Neuronal stem cell (in vitro differentiated cells): ENCODE measurements around the gene DLGAP4.

Source experiments
- DNase-seq: peaks from one replicate; pipeline ENCODE4 v3.0.0-alpha.2; 2013; ENCODE audit warnings: low spot score
- H2AFZ ChIP-seq: one replicate; pipeline ENCODE4 v1.6.1; 2013; ENCODE audit warnings: mild to moderate bottlenecking, low read length, inconsistent platforms
- H2AK5ac ChIP-seq: 2 replicates; pipeline ENCODE4 v1.6.1; 2013; ENCODE audit warnings: low read depth, mild to moderate bottlenecking, inconsistent platforms, low read length, moderate library complexity, mixed read lengths
- H2BK120ac ChIP-seq: 2 replicates; pipeline ENCODE4 v1.6.1; 2013; ENCODE audit warnings: low read depth, mild to moderate bottlenecking, inconsistent platforms, low read length, moderate library complexity, mixed read lengths
- H2BK12ac ChIP-seq: one replicate; pipeline ENCODE4 v1.6.1; 2013; ENCODE audit warnings: low read length, inconsistent platforms
- H2BK15ac ChIP-seq: 2 replicates; pipeline ENCODE4 v1.6.1; 2013; ENCODE audit warnings: mild to moderate bottlenecking, low read length, inconsistent platforms, mixed read lengths
- H2BK5ac ChIP-seq: one replicate; pipeline ENCODE4 v1.6.1; 2013; ENCODE audit warnings: inconsistent platforms, mild to moderate bottlenecking, low read length, moderate library complexity
- H3K14ac ChIP-seq: one replicate; pipeline ENCODE4 v1.6.1; 2013; ENCODE audit warnings: low read length, inconsistent platforms
- H3K18ac ChIP-seq: 2 replicates; pipeline ENCODE4 v1.6.1; 2013; ENCODE audit warnings: low read length, inconsistent platforms
- H3K23ac ChIP-seq: 2 replicates; pipeline ENCODE4 v1.6.1; 2013; ENCODE audit warnings: low read depth, mild to moderate bottlenecking, mixed read lengths, low read length, inconsistent platforms; ENCODE audit not compliant: poor library complexity
- H3K27ac ChIP-seq: replicated peaks from 3 replicates; pipeline ENCODE4 v1.5.1; 2013; ENCODE audit warnings: low read length, inconsistent platforms
- H3K27me3 ChIP-seq, 3 experiments: 2 replicates each; pipeline ENCODE4 v1.6.1; 2013; ENCODE audit warnings: low read length in 3 of 3, mild to moderate bottlenecking in 2 of 3, inconsistent platforms in 1 of 3, low read depth in 1 of 3, mixed read lengths in 1 of 3, moderate library complexity in 1 of 3; ENCODE audit not compliant: control insufficient read depth in 3 of 3, insufficient read depth in 3 of 3
- H3K36me3 ChIP-seq, 2 donors: replicated peaks in 1 of 2; 2 replicates each; pipeline ENCODE4 v1.6.1; 2013; ENCODE audit warnings: low read length in 2 of 2; ENCODE audit not compliant: control insufficient read depth in 2 of 2, insufficient read depth in 2 of 2
- H3K4ac ChIP-seq: 2 replicates; pipeline ENCODE4 v1.6.1; 2013; ENCODE audit warnings: inconsistent platforms, mild to moderate bottlenecking, low read length, moderate library complexity
- H3K4me1 ChIP-seq, 2 donors: 1 replicate in 1 of 2; 2 replicates in 1 of 2; pipeline ENCODE4 v1.6.1; 2013; ENCODE audit warnings: low read length in 2 of 2, low read depth in 1 of 2; ENCODE audit not compliant: control insufficient read depth in 2 of 2, insufficient read depth in 1 of 2
- H3K4me2 ChIP-seq: one replicate; pipeline ENCODE4 v1.6.1; 2013; ENCODE audit warnings: mild to moderate bottlenecking, low read length, inconsistent platforms; ENCODE audit not compliant: insufficient read depth, poor library complexity, severe bottlenecking
- H3K4me3 ChIP-seq, 2 donors: 2 replicates each; pipeline ENCODE4 v1.5.1; 2013; ENCODE audit warnings: low read length in 2 of 2, mild to moderate bottlenecking in 2 of 2, inconsistent platforms in 1 of 2, moderate library complexity in 1 of 2
- H3K79me1 ChIP-seq: one replicate; pipeline ENCODE4 v1.6.1; 2013; ENCODE audit warnings: low read depth, mild to moderate bottlenecking, inconsistent platforms, low read length, moderate library complexity
- H3K9ac ChIP-seq: one replicate; pipeline ENCODE4 v1.6.1; 2013; ENCODE audit warnings: mild to moderate bottlenecking, low read depth, low read length, inconsistent platforms; ENCODE audit not compliant: poor library complexity
- H3K9me3 ChIP-seq, 2 donors: replicated peaks in 1 of 2; 2 replicates each; pipeline versions ENCODE3 to v1.6.1; 2013; ENCODE audit warnings: low read length in 2 of 2, mild to moderate bottlenecking in 2 of 2, inconsistent platforms in 1 of 2, low read depth in 1 of 2, mixed read lengths in 1 of 2, moderate library complexity in 1 of 2; ENCODE audit not compliant: control insufficient read depth in 2 of 2, insufficient read depth in 1 of 2
- H4K8ac ChIP-seq: one replicate; pipeline ENCODE4 v1.6.1; 2013; ENCODE audit warnings: low read depth, mild to moderate bottlenecking, inconsistent platforms, low read length, moderate library complexity
- H4K91ac ChIP-seq: one replicate; pipeline ENCODE4 v1.6.1; 2013; ENCODE audit warnings: low read length, low read depth, mild to moderate bottlenecking, inconsistent platforms; ENCODE audit not compliant: poor library complexity
- WGBS, 2 donors: extraction: QIAGEN DNeasy Blood & Tissue Kit; methylation state at CpG; one replicate each; pipeline ENCODE4 v1.1.7; 2013; ENCODE audit warnings: missing lambda C conversion rate in 2 of 2, mixed read lengths in 1 of 2; ENCODE audit not compliant: insufficient read length in 2 of 2, insufficient replicate concordance in 1 of 2; ENCODE audit errors: extremely low coverage in 2 of 2; 5-methylcytosine and 5-hydroxymethylcytosine counted together

Gene DLGAP4

DNA sequence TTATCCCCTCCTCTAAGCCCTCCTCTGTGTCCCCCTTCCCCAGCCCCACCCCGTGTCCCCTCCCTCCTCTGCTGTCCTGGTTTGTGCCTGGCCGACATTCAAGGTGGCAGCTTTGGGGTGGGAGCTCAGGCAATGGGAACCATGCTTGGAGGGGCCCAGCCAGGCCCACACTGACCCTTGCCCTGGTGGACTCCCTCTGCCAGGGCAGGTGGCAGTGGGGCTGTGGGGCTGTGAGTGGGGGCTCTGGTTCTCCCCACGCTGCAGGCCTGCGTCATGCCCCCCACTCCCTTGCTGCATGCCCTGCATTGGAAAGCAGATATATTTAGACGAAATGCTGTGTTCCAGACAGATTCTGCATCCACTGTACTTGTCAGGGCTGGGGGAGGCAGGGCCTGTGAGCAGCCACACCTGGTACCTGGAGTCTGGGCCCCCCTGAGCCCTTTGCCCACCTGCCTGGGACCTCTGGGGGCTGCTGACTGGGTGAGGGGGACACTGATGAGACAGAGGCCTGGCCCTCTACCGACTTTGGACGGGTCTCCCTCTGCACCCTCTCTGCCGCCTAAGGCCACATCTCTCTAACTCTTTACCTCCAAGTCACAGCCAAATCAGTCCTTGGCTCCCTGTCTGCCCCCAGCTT lies 14.2 kb downstream of the DLGAP4 start:
- no peak overlapping the region for H3K4me3 ChIP-seq
- H3K79me1 ChIP-seq = peaks cover 1% of the 10 kb centered on the region
- H3K36me3 ChIP-seq = no peaks in the 10 kb centered on the region
- H2BK12ac ChIP-seq = no peak overlapping the region
- no peaks in the 10 kb centered on the region for H3K9me3 ChIP-seq
- H2AFZ ChIP-seq = no peak overlapping the region
- H3K4me2 ChIP-seq = no peak overlapping the region
- no peak overlapping the region for H3K27ac ChIP-seq
- no CpG with 5 or more reads among the region's 8 CpGs for WGBS, 2 donors
- peak overlapping the region; percentile 71 for H3K14ac ChIP-seq
- no peak overlapping the region for H3K4ac ChIP-seq
- H4K91ac ChIP-seq = peak overlapping the region; percentile 72
- peak overlapping the region; percentile 60 for H3K9ac ChIP-seq
- H2AK5ac ChIP-seq = peak overlapping the region; percentile 36
- H3K27me3 ChIP-seq = peaks cover 0 to 10% (median 0%) of the 10 kb centered on the region in 3 experiments
- H2BK5ac ChIP-seq = peak overlapping the region; percentile 13
- peak overlapping the region; percentile 11 for H3K23ac ChIP-seq
- H4K8ac ChIP-seq = peak overlapping the region; percentile 43
- H3K18ac ChIP-seq = peak overlapping the region; percentile 83
- H2BK15ac ChIP-seq = no peak overlapping the region
- H3K4me1 ChIP-seq = peaks cover 0 to 2% of the 10 kb centered on the region in 2 donors
- peak overlapping the region; percentile 1 for H2BK120ac ChIP-seq
- DNase-seq = no peak

DNA sequence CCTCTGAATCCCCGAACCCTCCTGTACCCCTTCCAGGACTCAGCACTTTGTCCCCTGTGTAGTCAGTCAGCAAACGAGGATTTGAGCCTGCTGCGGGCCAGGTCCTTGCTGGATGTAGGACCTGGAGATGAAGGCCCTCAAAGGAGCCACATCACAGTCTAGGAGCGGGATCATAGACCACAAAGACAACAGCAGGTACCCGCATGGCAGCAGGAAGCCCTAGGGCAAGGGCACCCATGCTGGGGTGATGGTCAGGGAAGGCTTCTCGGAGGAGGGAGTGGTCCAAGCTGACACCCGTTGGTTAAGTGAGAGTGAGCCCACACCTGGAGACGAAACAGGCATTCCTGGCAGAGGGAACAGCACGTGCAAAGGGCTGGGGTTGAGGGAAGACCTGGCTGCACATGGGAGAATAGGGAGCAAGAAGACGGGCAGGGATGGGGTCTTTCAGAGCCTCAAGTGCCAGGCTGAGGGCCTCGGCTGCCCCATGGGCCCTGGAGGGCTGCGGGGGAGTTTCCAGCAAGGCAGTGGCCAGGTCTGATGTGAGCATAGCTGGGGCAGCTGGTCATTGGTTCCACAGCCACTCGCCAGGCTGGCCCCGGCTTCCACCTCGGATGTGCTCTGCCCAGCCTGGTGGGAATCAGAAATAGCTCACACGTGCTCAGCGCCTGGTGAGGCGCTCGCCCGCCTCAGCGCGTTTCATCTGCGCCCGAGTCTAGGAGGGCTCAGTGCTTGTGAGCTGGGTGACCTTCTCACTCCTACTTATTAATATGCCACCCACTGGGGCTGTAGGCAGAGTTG lies 15.0 kb downstream of the DLGAP4 start:
- no CpG with 5 or more reads among the region's 24 CpGs for WGBS, 2 donors
- H2BK5ac ChIP-seq = peak overlapping the region; percentile 13
- no peak overlapping the region for H2BK15ac ChIP-seq
- H3K4me1 ChIP-seq = peaks cover 0 to 2% of the 10 kb centered on the region in 2 donors
- no peak for DNase-seq
- H3K18ac ChIP-seq = no peak overlapping the region
- no peak overlapping the region for H3K9ac ChIP-seq
- H2BK120ac ChIP-seq = peak overlapping the region; percentile 1
- no peaks in the 10 kb centered on the region for H3K36me3 ChIP-seq
- H4K91ac ChIP-seq = no peak overlapping the region
- H3K23ac ChIP-seq = peak overlapping the region; percentile 11
- no peak overlapping the region for H3K27ac ChIP-seq
- H3K4me3 ChIP-seq = no peak overlapping the region
- no peaks in the 10 kb centered on the region for H3K9me3 ChIP-seq
- peak overlapping the region; percentile 36 for H2AK5ac ChIP-seq
- no peak overlapping the region for H2AFZ ChIP-seq
- no peak overlapping the region for H3K4me2 ChIP-seq
- H3K79me1 ChIP-seq = peaks cover 1% of the 10 kb centered on the region
- H4K8ac ChIP-seq = no peak overlapping the region
- H3K14ac ChIP-seq = no peak overlapping the region
- peaks cover 0 to 10% (median 0%) of the 10 kb centered on the region in 3 experiments for H3K27me3 ChIP-seq
- no peak overlapping the region for H3K4ac ChIP-seq
- H2BK12ac ChIP-seq = no peak overlapping the region

DNA sequence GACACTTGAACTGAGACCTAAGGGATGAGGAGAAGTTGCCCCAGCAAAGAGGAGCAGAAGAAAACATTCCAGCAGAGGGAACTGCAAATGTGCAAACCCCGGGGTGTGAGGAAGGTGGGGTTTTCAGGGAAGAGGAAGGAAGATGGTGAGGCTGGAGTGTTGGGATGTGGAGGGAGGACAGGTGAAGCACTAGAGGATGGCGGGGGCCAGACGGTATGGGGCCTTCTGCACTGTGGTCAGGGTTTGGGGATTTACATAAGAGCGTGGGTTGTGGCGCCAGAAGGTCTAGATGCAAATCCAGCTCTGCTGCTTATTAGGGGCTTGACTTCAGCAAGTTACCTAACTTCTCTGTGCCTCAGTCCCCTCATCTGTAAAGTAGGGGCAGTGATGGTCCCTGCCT lies 16.0 kb downstream of the DLGAP4 start:
- Histone ChIP-seq H3K4me2 (no peak overlapping the region), H3K18ac (peak overlapping the region; percentile 21), H3K4ac (no peak overlapping the region), H3K9me3 (no peaks in the 10 kb centered on the region), H2AFZ (no peak overlapping the region), H3K36me3 (no peaks in the 10 kb centered on the region), H3K4me3 (no peak overlapping the region), H2BK15ac (no peak overlapping the region), H3K23ac (no peak overlapping the region), H3K79me1 (peaks cover 1% of the 10 kb centered on the region), H2BK12ac (no peak overlapping the region), H2BK120ac (no peak overlapping the region), H4K8ac (no peak overlapping the region), H2AK5ac (no peak overlapping the region), H2BK5ac (no peak overlapping the region), H3K4me1 (peaks cover 0 to 2% of the 10 kb centered on the region in 2 donors), H3K9ac (no peak overlapping the region), H4K91ac (peak overlapping the region; percentile 26), H3K27ac (no peak overlapping the region), H3K14ac (no peak overlapping the region), H3K27me3 (peaks cover 0 to 10% (median 0%) of the 10 kb centered on the region in 3 experiments)
- WGBS, 2 donors = no CpG with 5 or more reads among the region's 5 CpGs
- no peak for DNase-seq

- Histone ChIP-seq H3K18ac (no peak overlapping the region), H3K9ac (no peak overlapping the region), H2AFZ (no peak overlapping the region), H3K23ac (no peak overlapping the region), H4K8ac (no peak overlapping the region), H3K79me1 (no peaks in the 10 kb centered on the region), H3K9me3 (no peaks in the 10 kb centered on the region), H3K4ac (no peak overlapping the region), H2BK15ac (no peak overlapping the region), H3K4me3 (no peak overlapping the region), H2AK5ac (no peak overlapping the region), H3K4me2 (no peak overlapping the region), H3K14ac (no peak overlapping the region), H4K91ac (no peak overlapping the region), H2BK12ac (no peak overlapping the region), H3K27me3 (peaks cover 0 to 35% (median 0%) of the 10 kb centered on the region in 3 experiments), H2BK120ac (no peak overlapping the region), H2BK5ac (no peak overlapping the region), H3K4me1 (peaks cover 4 to 7% of the 10 kb centered on the region in 2 donors), H3K36me3 (no peaks in the 10 kb centered on the region), H3K27ac (no peak overlapping the region)
- DNase-seq = no peak
- no CpG with 5 or more reads among the region's 5 CpGs for WGBS, 2 donors
Observed at GRCh38 chr20:36330091-36330490, 24.0 kb downstream of the DLGAP4 start.
